T follicular helper cell (primary cell): Measurements from ENCODE around the gene CENPA.
"Not testable (repeated sequence)": the region's sequence is repeated elsewhere in the genome, so short reads cannot be mapped to it uniquely, and the experiment has no call there.

Source experiments
- DNase-seq: peaks from one replicate; pipeline ENCODE4 v3.0.0-alpha.2; 2020; ENCODE audit warnings: low read depth

Gene CENPA

DNA sequence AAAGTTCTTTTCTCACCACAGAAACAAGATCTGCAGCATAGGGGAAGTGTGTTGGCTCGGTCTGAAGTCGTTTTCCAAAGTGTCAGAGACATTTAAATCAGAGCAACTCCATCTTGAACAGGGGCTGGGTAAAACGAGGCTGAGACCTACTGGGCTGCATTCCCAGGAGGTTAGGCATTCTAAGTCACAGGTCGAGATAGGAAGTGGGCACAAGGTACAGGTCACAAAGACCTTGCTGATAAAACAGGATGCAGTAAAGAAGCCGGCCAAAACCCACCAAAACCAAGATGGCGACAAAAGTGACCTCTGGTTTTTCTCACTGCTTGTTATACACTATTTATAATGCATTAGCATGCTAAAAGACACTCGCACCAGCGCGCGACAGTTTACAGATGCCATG lies 24.9 kb upstream of the CENPA start:
- not testable (repeated sequence) for DNase-seq

DNA sequence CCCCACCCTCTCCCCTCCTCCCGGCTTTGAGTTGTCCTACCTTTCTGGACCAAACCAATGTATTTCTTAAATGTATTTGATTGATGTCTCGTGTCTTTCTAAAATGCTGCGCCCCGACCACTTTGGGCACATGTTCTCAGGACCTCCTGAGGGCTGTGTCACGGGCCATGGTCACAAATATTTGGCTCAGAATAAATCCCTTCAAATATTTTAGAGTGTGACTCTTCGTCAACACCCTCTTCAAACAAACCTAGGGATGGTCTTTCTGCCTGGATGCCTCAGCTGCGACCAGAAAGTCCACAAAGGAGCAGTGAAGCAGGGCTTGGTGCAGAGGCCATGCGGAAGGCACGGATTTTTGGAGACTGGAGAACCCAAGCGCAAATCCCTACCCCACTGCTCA lies 22.8 kb upstream of the CENPA start:
- DNase-seq = no peak

DNA sequence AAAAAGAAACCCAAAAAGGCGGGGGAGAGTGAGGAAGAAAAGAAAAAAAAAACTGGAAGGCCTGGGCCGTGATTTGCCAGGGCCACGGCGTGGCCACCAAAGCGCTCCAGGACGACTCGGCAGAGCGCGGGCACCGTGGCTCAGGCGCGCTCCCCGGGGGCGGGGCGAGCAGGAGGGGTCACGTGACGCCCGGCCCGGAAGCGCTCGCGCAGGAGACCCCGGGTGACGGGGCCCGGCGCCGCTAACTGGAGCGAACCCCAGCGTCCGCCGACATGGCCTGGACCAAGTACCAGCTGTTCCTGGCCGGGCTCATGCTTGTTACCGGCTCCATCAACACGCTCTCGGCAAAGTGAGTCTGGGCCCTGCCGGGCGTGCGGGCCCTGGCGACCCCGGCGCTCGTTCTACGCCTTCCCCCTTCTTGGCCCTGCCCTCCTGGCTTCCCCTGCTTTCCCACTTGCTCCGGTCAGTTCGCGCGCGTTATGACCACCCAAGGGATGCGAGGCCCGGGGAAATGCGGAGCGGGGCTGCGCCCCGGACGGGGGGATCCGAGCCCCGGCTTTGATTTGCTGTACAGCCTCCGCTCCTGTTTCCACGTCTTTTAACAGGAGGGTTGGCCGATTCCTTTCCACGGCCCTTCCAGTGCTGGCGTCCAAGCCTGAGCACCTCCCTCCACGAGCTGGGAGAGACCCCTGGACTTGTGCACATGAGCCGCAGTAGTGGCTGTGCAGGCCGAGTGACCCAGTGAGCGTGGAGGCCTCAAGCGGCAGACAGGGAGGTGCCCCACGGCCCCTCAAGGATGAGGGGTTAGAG lies 21.6 kb upstream of the CENPA start, which contains the start of gene SLC35F6:
SLC35F6 (plus strand) TSS at position 207 of the 810 bp plus-strand sequence; CDS start at position 273, 66 bp downstream.
- DNase-seq = peak; percentile 76

DNA sequence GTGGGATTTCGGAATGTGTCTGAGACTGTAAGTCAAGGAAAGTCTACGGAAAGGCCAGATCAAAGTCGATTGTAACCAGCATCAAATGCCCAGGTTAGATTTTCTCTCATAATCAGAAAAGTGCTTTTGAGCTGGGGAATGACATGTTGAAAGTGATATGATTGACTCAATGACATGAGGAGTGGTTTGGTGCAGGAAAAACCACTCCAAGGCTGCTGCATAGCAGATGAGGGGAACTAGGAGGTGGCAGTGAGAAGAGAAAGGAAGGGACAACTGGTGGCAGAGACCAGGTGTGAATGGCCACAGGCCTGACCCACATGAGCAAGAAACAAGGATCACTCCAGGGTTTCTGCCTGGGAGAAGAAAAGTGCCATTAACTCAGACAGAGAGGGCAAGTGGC lies 20.9 kb upstream of the CENPA start:
- no peak for DNase-seq

DNA sequence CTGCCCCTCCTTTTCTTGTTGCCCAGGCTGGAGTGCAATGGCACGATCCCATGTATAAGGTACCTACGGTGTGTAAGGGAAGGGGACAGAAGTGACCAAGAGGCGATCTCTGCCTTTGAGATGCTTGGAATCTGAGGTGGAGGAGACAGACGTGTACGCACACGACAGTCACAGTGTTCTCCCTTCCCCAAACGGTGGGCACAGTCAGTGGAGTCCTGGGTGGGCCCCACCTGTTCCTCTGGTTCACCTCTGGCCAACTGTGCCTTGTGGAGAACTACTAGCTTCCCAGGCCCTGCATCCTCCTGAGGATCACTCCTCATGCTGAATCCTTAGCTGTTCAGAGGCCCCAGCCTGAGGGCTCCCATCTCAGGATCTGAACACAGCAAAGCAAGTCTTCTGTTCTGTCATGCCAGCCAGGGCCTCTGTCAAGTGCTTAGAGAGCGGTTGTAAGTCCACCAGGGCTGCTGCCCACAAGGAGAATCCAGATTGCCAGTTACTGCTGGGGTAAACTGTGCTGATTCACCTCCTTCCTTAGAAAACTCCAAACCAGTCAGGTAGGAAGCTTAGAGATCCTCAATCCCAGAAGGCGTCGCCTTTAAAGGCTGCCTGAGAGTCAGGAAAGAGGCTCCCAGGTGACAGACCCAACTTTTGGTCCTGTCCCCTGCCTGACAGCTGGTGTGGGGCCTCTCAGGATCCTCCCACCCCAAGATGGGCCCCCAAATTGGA lies 20.2 kb upstream of the CENPA start:
- DNase-seq = no peak

DNA sequence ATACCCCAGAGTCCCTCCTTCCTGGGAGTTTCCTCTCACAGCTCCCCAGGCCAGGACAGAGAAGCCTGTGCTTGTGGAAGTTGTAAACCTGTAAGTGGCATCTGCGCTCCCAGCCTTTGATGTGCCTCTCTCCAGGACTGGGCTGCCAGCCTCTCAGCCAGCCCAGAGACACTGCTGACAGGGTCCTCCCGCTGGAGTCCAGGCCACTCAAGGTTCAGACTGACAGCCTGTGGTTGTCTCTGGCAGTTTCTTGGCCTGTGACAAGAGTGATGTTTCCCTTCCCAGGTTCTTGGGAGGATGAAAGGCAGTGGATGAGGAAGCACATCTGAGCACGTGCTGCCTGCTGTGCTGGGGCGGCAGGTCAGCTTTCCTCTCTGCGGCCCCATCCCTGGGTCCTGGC lies 18.7 kb upstream of the CENPA start:
- no peak for DNase-seq

DNA sequence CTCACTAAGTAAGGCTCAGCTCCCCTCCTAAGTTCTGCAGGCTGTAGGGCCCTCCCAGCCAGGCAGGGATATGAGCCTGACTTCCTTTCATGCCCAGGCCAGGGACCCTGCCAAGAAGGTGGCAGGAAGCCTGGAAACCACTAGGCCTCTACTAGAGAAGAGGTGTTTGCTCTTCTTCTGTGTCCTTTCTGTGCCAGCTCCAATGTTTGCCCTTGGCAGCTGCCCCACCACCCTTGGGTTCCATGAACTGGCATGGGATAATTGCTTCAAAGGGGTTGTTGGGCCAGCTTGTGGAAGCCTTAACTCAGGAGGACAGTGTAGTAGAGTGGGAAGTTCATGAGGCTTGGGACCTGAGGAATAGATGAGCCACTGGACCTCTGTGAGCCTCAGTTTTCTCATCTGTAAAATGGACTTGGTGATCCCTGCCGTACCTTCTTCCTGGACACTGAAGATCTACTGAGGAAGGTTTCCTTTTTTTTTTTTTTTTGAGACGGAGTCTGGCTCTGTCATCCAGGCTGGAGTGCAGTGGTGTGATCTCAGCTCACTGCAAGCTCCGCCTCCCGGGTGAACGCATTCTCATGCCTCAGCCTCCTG lies 17.9 kb upstream of the CENPA start:
- no peak for DNase-seq

DNA sequence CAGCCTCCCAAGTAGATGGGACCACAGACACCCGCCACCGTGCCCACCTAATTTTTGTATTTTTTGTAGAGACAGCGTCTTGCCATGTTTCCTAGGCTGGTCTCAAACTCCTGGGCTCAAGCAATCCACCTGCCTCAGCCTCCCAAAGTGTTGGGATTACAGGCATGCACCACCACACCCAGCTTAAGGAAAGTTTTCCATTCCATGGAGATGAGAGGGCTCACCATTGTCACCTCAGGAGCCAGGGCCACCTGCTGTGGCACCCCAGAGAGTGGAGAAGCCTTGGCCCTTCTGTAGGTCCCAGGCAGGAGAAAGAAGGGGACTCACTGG lies 17.1 kb upstream of the CENPA start:
- DNase-seq = no peak

DNA sequence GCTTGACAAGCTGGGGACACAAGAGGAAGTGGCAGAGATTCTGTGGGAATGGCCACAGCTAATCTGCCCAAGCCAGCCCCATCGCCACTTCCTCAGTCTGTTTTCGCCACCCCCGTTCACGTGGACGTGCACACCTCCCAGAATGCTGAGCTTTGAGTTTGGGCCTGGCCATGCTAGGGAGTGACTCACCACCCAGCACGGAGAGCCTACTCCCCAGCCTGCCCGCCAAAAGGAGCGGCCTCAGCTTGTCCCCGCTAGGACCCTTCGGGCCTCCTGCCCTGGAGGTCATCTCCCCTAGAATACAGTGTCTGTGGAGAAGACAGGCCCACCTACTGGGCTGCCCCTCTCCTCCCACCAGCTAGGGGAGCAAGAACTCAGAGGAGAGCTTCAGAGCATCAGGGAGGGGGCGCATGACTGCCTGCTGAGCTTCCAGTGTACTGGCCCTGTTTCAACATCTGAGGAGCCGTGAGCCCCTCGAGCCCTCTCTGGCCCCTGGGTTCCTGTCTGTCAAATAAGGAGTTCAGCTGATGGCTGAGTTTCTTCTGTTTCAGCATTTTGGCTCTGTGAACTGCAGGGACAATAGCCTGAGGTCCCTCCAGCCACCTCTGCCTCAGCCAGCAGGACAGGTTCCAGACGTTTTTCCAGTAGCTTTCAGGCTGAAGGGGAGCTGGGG lies 16.6 kb upstream of the CENPA start:
- no peak for DNase-seq

DNA sequence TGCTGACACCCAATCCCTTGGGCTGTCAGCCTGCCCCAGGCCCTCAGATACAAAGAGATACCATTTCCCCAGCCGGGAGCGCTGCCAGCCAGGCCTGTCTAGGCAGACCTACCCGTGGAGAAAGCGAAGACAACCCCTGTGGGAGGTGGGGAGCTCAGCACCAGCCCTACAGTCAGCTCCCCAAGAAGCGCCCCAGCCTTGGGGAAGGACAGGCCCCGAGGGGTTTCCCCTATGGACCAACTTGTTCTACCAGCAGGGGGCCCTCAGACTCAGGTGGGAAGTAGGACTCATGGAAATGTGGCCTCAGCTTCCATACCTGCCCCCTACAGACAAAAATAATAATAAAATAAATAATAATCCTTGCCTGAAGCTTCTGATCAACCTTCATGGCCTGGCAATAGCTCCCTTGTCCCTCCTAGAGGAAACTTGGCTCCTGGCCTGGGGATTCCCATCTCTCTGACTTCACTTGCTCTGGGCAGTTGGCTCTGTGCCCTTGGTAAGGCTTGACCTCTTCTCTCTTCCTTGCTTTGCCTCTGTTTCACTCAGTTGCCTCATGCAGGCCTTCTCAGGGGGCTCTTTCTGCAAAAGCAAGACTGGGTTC lies 14.8 kb upstream of the CENPA start:
- DNase-seq = no peak

DNA sequence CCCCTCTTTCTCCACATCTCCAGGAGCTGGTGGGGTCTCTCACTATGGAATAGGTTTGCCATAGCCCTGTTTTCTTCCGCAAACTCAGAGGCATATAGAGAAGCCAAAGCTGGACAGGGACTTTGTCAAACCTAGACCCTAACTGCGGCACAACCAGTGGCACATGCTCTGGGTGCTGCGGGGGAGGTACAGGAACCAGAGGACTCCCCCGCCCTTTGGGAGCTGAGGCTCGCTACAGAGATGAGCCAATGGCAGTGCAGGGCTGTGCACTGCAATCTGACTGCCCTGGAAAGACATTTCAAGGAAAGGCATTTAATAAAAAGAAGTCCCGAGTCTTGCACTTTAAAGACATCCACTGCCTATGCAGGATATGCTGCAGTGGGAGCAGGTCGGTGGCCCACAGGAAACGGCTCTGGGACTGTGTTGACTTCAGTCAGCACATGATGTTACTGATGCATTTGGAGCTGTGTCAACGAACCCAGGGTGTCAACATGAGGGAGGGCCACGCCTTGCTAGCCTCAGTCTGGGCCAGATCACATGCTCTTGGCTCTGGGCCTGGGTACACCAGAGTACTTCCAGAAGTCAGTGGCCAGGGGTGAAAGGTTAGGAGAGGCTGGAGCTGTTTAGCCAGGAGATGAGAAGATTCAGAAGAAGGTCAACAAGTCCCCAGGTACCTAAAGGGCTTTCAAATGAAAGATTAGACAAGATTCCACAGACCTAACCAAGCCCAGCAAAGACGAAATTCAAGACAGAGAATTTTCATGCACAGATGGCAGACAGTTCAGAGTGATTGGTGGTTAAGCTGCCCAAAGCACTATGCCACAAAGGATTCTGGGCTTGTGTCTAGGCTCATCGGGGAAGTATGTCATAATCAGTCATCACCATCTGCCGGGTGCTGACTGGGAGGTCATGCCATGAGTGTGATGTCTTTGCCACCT lies 13.5 kb upstream of the CENPA start:
- DNase-seq = no peak

DNA sequence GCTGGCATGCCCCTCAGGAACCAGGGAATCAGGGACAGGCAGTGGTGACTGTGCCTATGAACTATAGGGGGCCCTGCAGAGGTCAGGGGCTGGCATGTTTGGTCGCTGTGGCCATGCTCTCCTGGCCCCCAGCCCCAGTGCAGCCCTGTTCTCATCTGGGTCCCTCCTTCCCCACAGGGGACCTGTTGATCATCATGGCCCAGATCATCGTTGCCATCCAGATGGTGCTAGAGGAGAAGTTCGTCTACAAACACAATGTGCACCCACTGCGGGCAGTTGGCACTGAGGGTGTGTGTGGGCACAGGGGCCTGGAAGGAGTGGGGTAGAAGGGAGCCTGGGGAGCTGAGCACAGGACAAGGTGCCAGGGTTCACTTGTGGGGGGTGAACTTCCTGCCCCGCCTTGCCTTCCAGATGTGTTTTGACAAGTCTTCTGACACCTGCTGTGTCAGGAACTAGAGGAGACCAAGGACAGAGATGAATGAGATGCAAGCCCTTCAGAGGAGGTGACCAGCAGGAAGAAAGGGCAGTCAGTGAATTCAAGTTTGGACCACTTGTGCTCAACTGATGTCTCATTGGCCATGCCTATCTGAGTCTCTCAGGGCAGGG lies 9.6 kb upstream of the CENPA start:
- DNase-seq = no peak

DNA sequence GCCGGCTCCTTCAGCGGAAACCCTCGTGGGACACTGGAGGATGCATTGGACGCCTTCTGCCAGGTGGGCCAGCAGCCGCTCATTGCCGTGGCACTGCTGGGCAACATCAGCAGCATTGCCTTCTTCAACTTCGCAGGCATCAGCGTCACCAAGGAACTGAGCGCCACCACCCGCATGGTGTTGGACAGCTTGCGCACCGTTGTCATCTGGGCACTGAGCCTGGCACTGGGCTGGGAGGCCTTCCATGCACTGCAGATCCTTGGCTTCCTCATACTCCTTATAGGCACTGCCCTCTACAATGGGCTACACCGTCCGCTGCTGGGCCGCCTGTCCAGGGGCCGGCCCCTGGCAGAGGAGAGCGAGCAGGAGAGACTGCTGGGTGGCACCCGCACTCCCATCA lies 7.8 kb upstream of the CENPA start:
- DNase-seq = no peak

DNA sequence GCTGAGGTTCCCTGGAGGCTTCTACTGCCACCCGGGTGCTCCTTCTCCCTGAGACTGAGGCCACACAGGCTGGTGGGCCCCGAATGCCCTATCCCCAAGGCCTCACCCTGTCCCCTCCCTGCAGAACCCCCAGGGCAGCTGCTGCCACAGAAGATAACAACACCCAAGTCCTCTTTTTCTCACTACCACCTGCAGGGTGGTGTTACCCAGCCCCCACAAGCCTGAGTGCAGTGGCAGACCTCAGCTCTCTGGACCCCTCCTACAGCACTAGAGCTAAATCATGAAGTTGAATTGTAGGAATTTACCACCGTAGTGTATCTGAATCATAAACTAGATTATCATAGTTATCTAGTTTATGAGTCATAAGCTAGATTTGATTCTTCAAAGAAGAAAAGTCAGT lies 7.3 kb upstream of the CENPA start:
- no peak for DNase-seq

DNA sequence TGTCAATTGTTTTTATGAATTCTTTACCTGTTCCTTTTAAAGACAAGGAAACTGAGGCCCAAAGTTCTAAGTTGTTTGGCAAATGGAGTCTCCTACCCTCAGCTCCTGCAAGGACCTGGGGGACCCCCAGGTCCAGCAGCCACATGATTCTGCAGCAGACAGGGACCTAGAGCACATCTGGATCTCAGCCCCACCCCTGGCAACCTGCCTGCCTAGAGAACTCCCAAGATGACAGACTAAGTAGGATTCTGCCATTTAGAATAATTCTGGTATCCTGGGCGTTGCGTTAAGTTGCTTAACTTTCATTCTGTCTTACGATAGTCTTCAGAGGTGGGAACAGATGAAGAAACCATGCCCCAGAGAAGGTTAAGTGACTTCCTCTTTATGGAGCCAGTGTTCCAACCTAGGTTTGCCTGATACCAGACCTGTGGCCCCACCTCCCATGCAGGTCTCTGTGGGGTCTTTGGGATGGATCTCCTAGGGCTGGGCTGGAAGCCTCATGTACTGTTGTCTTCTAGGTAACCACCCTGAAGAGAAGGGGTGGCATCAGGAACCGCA lies 5.6 kb upstream of the CENPA start:
- no peak for DNase-seq

DNA sequence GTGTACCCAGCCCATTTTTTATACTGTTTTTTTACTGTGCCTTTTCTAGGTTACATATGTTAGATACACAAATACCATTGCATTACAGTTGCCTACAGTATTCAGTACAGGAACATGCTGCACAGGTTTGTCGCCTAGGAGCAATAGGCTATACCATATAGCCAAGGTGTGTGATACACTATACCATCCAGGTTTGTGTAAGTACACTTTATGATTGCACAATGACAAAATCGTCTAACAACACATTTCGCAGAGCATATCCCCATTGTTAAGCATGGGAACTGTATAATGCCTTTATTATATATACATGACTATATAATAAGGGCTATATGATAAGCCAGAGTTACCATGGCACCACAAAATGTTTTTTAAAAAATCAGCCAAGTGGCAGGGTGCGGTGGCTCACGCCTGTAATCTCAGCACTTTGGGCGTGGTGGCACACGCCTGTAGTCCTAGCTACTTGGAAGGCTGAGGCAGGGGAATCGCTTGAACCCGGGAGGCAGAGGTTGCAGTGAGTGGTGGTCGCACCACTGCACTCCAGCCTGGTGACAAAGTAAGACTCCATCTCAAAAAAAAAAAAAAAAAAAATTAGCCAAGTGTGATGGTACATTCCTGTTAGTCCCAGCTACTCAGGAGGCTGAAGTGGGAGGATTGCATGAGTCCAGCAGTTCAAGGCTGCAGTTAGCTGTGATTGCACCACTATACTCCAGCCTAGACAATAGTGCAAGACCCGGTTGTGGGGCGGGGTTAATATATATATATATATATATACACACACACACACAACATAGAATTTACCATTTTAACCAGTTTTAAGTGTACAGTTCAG lies 2.8 kb upstream of the CENPA start:
- no peak for DNase-seq

DNA sequence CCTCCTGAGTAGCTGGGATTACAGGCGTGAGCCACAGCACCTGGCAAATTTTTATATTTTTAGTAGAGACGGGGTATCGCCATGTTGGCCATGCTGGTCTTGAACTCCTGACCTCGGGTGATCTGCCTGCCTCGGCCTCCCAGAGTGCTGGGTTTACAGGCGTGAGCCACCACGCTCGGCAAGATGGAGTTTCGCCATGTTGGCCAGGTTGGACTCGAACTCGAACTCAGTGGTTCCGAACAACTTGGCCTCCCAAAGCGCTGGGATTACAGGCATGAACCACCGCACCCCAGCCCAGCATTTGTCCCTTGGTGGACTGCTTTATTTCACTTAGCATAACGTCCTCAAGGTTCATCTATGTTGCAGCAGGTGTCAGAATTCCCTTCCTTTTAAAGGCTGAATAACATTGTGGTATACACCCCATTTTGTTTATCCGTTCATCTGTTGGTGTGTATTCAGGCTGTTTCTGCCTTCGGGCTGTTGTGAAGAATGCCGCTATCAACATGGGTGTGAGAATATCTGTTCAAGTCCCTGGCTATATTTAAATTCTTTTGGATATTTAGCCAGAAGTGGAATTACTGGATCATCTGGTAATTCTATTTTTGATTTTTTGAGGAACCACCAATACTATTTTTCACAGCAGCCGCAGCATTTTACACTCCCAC lies 1.2 kb upstream of the CENPA start:
- DNase-seq = no peak

DNA sequence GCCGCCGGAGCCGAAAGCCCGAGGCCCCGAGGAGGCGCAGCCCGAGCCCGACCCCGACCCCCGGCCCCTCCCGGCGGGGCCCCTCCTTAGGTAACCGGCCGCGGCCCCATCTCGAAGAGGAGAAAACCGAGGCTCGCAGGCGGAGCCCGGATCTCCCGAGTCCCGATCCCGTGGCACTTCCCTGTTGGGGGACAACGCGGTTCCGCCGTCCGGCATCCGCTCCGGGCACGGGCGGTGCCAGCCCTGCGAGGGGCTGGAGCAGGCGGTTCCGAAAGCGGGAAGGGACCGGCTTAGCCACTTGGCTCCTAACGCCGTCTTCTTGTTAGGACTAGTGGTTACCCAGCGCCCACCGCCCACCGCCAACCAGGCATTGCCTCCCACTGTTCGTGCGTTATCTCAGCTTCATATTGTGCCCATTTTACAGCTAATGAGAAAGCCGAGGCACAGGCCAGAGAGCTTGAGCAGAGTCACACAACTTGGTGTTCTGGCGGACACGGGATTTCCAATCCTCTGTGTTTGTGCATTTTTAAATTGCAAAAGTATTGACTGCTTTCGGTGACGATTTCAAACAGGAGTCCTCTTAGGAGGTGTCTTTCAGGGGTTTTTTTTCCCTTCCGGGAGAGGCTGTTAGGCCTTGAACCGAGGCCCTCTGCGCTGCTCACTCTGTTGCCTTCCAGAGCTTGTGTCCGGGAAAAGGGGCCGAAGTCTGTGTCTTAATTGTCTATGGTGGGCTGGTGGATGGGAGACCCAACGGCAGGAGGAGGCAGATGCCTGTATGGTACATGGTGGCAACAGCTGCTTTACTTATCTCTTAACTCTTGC lies 562 bp downstream of the CENPA start:
- no peak for DNase-seq
